K562 (cell line): Measurements from ENCODE around the gene HPCAL1. TPM values are rescaled to one million over a fixed set of nuclear protein-coding genes. Genes with fewer than 3 reads are reported as not detected.
A peak's percentile ranks its signal among the peaks of the same experiment; 100 is the strongest.

Experiments used
- ATAC-seq: fragments of 200-7000 bp; cut with Tn5 transposase; 3 replicates; pipeline ENCODE4 v1.9.1; 2020; ENCODE audit warnings: moderate library complexity
- BruUV-seq: library from RNA; stranded (reverse); fragments of 400-500 nt; replicated peaks from 2 replicates; lab custom pipeline; 2021; lab: Mats Ljungman, UMichigan
- CTCF ChIA-PET: fragments of 300-600 bp; formaldehyde crosslinking; extraction: SDS; loops from one replicate; lab custom pipeline; 2021; ENCODE audit warnings: low intra/inter-chr PET ratio; lab: Yijun Ruan, JAX
- POLR2A ChIA-PET: fragments of 300-600, 350-650 bp; sonication (Branson Sonifier 250); formaldehyde crosslinking; extraction: SDS; loops from one replicate; lab custom pipeline; 2021; ENCODE audit warnings: antibody characterized with exemption, inconsistent platforms; lab: Yijun Ruan, JAX
- DNase-seq, 4 experiments: peaks; one replicate each; pipeline versions ENCODE4 v3.0.0 to v3.0.0-alpha.2; 2011 to 2018; ENCODE audit warnings: low spot score in 3 of 4, mixed read lengths in 3 of 4; ENCODE audit errors: extremely low read depth in 1 of 4
- FAIRE-seq: peaks from 2 replicates; lab custom pipeline; 2011; peaks lifted over from hg19 to GRCh38; lab: Jason Lieb, UNC
- H2AFZ ChIP-seq: 2 replicates; pipeline ENCODE4 v1.6.0; 2011; ENCODE audit warnings: low read depth, low read length, control low read depth, inconsistent platforms
- H3K27ac ChIP-seq: fragments of 200-600 bp; 3 replicates; pipeline ENCODE4 v1.8.0; 2011; ENCODE audit warnings: low read depth, mild to moderate bottlenecking, control low read depth, inconsistent platforms, low read length, moderate library complexity, mixed read lengths; ENCODE audit errors: extremely low read depth
- H3K27me3 ChIP-seq, 2 experiments: fragments of 300-600 bp in 1 of 2; 2 replicates in 1 of 2; 3 replicates in 1 of 2; pipeline versions ENCODE4 v1.6.0 to v1.8.0; 2011; ENCODE audit warnings: inconsistent platforms in 2 of 2, low read length in 2 of 2, mild to moderate bottlenecking in 1 of 2, mixed read lengths in 1 of 2, moderate library complexity in 1 of 2; ENCODE audit not compliant: control insufficient read depth in 2 of 2, insufficient read depth in 2 of 2
- H3K36me3 ChIP-seq: fragments of 300-600 bp; 3 replicates; pipeline ENCODE4 v1.8.0; 2011; ENCODE audit warnings: mild to moderate bottlenecking, low read length, inconsistent platforms; ENCODE audit not compliant: control insufficient read depth, insufficient read depth
- H3K4me1 ChIP-seq, 2 experiments: fragments of 200-600 bp in 1 of 2; replicated peaks in 1 of 2; 2 replicates in 1 of 2; 3 replicates in 1 of 2; pipeline versions ENCODE4 v1.5.1 to v1.8.0; 2011; ENCODE audit warnings: inconsistent platforms in 2 of 2, low read length in 2 of 2, mild to moderate bottlenecking in 1 of 2, mixed read lengths in 1 of 2, moderate library complexity in 1 of 2; ENCODE audit not compliant: control insufficient read depth in 2 of 2, insufficient read depth in 2 of 2
- H3K4me2 ChIP-seq: 2 replicates; pipeline ENCODE4 v1.6.1; 2011; ENCODE audit warnings: low read length, control low read depth, inconsistent platforms, mixed read lengths; ENCODE audit not compliant: insufficient read depth
- H3K4me3 ChIP-seq: fragments of 200-600 bp; sonication (generic), shearing (Covaris generic); 2 replicates; pipeline ENCODE4 v1.5.1; 2016; ENCODE audit warnings: control low read depth, inconsistent platforms
- H3K79me2 ChIP-seq: fragments of 200-600 bp; 3 replicates; pipeline ENCODE4 v1.8.0; 2011; ENCODE audit warnings: low read length, inconsistent platforms; ENCODE audit not compliant: control insufficient read depth, insufficient read depth
- H3K9ac ChIP-seq, 2 experiments: 2 replicates each; pipeline versions ENCODE4 v1.6.0 to v1.6.1; 2011; ENCODE audit warnings: low read depth in 2 of 2, low read length in 2 of 2, control low read depth in 1 of 2, inconsistent platforms in 1 of 2, mild to moderate bottlenecking in 1 of 2, mixed read lengths in 1 of 2; ENCODE audit not compliant: insufficient read depth in 1 of 2
- H3K9me1 ChIP-seq: one replicate; pipeline ENCODE4 v1.6.0; 2011; ENCODE audit warnings: inconsistent platforms, mild to moderate bottlenecking, low read length, moderate library complexity; ENCODE audit not compliant: control insufficient read depth, insufficient read depth
- H3K9me3 ChIP-seq: replicated peaks from 2 replicates; pipeline ENCODE4 v1.5.1; 2011; ENCODE audit warnings: low read depth, low read length, inconsistent platforms; ENCODE audit not compliant: control insufficient read depth, insufficient read depth
- H4K20me1 ChIP-seq: replicated peaks from 2 replicates; pipeline ENCODE4 v1.6.1; 2011; ENCODE audit warnings: low read length, inconsistent platforms, mixed read lengths; ENCODE audit not compliant: control insufficient read depth, insufficient read depth
- BMI1 ChIP-seq: fragments of 150-350 bp; IDR thresholded peaks from 2 replicates; pipeline ENCODE4 v1.6.1; 2014; ENCODE audit warnings: low read length
- PHF20 ChIP-seq: fragments of 450-650 bp; IDR thresholded peaks from 2 replicates; pipeline ENCODE4 v1.6.1; 2018; ENCODE audit not compliant: partially characterized antibody
- SMARCA4 ChIP-seq: fragments of 450-650 bp; IDR thresholded peaks from 2 replicates; pipeline ENCODE4 v1.6.1; 2016
- WGBS: fragments of 100-300 bp; shearing (Covaris generic); methylation state at CpG from one replicate; pipeline ENCODE4 v1.1.6; 2016; ENCODE audit warnings: low coverage, mixed read lengths; ENCODE audit not compliant: insufficient coverage; ENCODE audit errors: missing lambda C conversion rate; 5-methylcytosine and 5-hydroxymethylcytosine counted together
- in situ Hi-C: fragments of 300-500 bp; cut with MboI; formaldehyde crosslinking; loops from 4 replicates; pipeline ENCODE4 v1.15.0; 2018; ENCODE audit warnings: inconsistent platforms, mixed read lengths
- intact Hi-C: fragments of 100-400 bp; cut with micrococcal nuclease; formaldehyde crosslinking; loops from 2 replicates; pipeline ENCODE4 v1.14.2; 2022
- polyA plus RNA-seq, 8 experiments: library from polyadenylated mRNA; depleted of rRNA in 4 of 8; stranded (reverse) in 5 of 8; unstranded in 3 of 8; fragments of >200 nt; fragmentation: Nextera tagmentation in 2 of 8; fragmentation: Illumina TruSeq in 1 of 8; extraction: Ambion mirVana in 2 of 8; extraction: Trizol in 1 of 8; gene quantifications; 2 replicates each; pipeline versions ENCODE4 v1.2.1 to v1.2.3, GENCODE V29; 2011 to 2014; ENCODE audit warnings: inconsistent platforms in 1 of 8, missing spikeins in 1 of 8
- total RNA-seq, 7 experiments: library from RNA; depleted of rRNA in 6 of 7; stranded (reverse); fragments of >200 nt in 6 of 7; fragmentation: Illumina TruSeq in 2 of 7; extraction: Trizol in 2 of 7; gene quantifications; 2 replicates each; pipeline versions ENCODE4 v1.2.1 to v1.2.3, GENCODE V29; 2011 to 2021; ENCODE audit warnings: low replicate concordance in 1 of 7
- TF ChIP-seq, protein P1 (sequence below), 2 experiments: fragments of 450-650 bp; conservative IDR thresholded peaks; 2 replicates each; pipeline ENCODE4 v1.6.1; 2017; ENCODE audit warnings: mild to moderate bottlenecking in 2 of 2, moderate library complexity in 2 of 2
- TF ChIP-seq, protein P2 (sequence below): fragments of 450-650 bp; formaldehyde crosslinking; IDR thresholded peaks from 2 replicates; pipeline ENCODE4 v1.4.0; 2020; ENCODE audit warnings: mild to moderate bottlenecking, mixed read lengths

HPCAL1 gene
- total and polyA plus RNA-seq, 9 of the 15 experiments (the other 6 are each of a cell fraction or from before 2014, with no cell fraction given) = 2.7 to 65.5 (median 23.9) TPM

DNA sequence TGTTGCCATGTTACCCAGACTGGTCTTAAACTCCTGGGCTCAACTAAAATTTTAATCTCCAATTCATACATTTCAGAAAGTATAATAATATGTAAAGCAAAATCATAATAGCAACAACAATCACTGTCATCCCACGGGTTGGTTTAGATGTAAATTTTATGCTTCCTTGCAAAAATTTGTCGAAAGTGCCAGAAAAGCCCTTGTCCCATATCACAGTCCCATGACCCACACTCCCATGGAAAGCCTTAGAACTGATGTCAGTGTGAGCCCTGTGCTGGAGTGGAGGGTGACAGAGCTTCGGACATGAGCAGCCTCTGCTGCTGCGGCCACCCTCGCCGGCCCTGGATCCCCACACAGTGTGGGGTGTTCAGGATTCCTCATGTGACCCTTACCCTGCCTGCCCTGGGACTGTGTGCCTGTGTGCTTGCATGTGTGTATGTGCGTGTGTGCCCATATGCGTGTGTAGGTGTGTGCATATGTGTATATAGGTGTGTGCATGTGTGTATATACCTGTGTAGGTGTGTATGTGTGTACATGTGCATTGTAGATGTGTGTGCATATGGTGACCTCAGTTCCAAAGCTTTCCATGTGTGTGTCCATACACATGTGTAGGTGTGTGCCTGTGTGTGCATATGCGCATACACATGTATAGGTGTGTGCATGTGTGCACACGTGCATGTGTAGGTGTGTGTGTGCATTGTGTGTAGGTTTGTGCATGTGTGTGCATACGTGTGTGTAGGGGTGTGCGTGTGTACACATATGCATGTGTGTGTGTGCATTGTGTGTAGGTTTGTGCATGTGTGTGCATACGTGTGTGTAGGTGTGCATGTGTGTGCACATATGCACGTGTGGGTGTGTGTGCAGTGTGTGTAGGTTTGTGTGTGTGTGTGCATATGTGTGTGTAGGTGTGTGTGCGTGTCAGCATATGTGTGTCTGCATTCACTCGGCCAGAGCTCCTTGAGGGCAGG lies 65.1 kb downstream of the HPCAL1 start (continued):
- TF ChIP-seq SMARCA4 (no peak), PHF20 (peak; percentile 54), BMI1 (no peak)

DNA sequence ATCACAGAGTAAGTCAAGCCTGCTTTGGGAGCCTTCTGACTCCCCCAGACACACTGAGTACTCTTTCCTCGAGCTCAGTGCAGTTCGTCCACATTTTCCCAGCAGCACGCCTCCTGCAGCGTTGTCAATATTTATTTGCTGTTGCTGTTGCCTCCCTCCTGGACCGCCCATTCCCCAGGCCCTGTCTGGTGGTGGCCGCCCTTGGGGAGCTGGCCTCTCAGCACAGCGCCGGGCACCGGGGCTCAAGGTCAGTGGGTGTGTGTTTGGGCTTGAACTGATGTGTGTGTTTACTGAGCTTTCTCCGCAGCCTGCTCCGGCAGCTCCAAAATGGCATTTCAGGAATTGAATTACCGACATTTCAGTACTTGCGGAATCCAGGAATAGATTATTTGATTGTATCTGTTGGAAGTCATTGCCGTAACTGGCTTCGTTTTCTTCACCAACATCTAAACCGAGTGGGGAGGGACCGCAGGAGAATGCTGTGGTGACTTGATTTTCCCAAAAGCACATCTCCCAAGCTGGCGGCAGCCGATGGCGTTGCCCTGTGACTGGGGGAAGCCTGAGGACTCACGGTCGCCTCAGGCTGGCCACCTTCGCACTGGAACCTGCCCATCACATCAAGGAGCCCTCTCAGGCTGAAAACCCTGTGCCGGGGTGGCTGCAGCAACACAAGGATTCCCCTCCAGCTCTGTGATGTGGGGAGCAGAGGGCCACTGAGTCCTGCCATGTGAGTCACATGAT lies 66.0 kb downstream of the HPCAL1 start:
- Histone ChIP-seq H3K36me3 (no peaks in the 10 kb centered on the region; the same call in 2 of the 3 replicates), H4K20me1 (peaks cover 15% of the 10 kb centered on the region), H3K27ac (no peak overlapping the region; the same call in 2 of the 3 replicates), H3K9ac (peak overlapping the region; percentile 60 to 90; a peak in 3 of 4 replicates), H3K9me1 (peaks cover 10% of the 10 kb centered on the region), H3K9me3 (no peaks in the 10 kb centered on the region), H3K4me3 (no peak overlapping the region), H3K4me1 (peaks cover 21 to 80% of the 10 kb centered on the region in 2 experiments; a peak in 4 of 5 replicates), H2AFZ (no peak overlapping the region), H3K27me3 (no peaks in the 10 kb centered on the region), H3K4me2 (0 out of 2 replicates have a peak overlapping the region, but pooled peaks have one; percentile 63), H3K79me2 (peaks cover 41% of the 10 kb centered on the region)
- intact Hi-C loops = no loop called here
- no peak for ATAC-seq
- in situ Hi-C loops = no loop called here
- ChIA-PET CTCF (no interaction called here), POLR2A (interaction anchor here (0.6 kb wide), 1 partner anchor 62 kb away, joined by 3 read pairs; no protein-coding TSS in a partner anchor)
- BruUV-seq = no TSS peak
- no peak for FAIRE-seq
- WGBS = 86% methylated on average over 24 of the region's 24 CpGs
- TF ChIP-seq, protein P1, sequence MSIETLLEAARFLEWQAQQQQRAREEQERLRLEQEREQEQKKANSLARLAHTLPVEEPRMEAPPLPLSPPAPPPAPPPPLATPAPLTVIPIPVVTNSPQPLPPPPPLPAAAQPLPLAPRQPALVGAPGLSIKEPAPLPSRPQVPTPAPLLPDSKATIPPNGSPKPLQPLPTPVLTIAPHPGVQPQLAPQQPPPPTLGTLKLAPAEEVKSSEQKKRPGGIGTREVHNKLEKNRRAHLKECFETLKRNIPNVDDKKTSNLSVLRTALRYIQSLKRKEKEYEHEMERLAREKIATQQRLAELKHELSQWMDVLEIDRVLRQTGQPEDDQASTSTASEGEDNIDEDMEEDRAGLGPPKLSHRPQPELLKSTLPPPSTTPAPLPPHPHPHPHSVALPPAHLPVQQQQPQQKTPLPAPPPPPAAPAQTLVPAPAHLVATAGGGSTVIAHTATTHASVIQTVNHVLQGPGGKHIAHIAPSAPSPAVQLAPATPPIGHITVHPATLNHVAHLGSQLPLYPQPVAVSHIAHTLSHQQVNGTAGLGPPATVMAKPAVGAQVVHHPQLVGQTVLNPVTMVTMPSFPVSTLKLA (conservative IDR thresholded peaks at IDR 0.05) = no peak
- TF ChIP-seq, protein P2, sequence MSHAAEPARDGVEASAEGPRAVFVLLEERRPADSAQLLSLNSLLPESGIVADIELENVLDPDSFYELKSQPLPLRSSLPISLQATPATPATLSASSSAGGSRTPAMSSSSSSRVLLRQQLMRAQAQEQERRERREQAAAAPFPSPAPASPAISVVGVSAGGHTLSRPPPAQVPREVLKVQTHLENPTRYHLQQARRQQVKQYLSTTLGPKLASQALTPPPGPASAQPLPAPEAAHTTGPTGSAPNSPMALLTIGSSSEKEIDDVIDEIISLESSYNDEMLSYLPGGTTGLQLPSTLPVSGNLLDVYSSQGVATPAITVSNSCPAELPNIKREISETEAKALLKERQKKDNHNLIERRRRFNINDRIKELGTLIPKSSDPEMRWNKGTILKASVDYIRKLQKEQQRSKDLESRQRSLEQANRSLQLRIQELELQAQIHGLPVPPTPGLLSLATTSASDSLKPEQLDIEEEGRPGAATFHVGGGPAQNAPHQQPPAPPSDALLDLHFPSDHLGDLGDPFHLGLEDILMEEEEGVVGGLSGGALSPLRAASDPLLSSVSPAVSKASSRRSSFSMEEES (CRISPR knock-in tag) = peak; percentile 48; the same call in 1 of the 2 replicates
- DNase-seq = no peak
